Measurements from ENCODE around the gene LRRC4.

The LRRC4 gene

DNA sequence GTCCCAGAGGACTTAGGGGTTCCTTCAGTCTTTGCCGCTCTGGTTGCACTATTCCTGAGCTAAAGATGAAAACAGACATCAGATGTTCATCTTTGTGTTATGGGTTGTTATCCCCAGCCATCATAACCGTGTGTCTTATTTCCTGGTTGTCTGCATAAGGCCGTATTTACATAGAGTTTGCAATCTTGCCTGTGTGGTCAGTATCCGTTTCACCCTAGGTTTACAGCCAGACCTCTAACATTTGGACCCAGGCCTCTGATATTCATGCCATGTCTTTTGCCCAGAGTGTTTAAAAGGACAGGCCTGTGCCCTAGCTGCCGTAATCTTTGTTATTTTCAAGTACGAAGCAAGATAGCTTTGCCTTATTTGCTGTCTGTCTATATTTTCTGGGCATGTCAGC lies 26.6 kb downstream of the LRRC4 start:
- no peak for FAIRE-seq

DNA sequence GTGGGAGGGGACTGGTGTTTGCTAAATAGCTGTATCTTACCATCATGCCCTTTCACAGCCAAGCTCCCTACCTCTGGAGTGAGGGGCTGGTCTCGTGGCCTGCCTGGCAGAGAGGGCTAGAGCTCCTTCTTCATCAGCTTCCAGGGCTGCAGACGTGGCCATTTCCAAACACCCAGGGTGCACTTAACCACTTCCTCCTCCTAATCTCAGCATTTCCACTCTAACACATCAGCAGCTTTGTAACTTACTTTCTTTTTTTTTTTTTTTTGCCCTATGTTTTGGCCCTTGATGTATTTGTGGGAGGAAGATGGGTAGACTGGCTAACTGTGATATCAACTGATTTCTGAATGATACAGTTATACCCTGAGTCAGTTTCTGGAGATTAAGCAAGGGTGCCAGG lies 27.4 kb downstream of the LRRC4 start:
- FAIRE-seq = no peak

GRCh38 chr7:128003167-128003566 lies 28.1 kb downstream of the LRRC4 start:
- FAIRE-seq = no peak

- FAIRE-seq = no peak
These were observed 30.4 kb downstream of the LRRC4 start for GRCh38 chr7:128000854-128001265.

GRCh38 chr7:128000048-128000447 lies 31.2 kb downstream of the LRRC4 start:
- FAIRE-seq = no peak

- no peak for FAIRE-seq
These were observed 32.6 kb downstream of the LRRC4 start for GRCh38 chr7:127998671-127999070.

DNA sequence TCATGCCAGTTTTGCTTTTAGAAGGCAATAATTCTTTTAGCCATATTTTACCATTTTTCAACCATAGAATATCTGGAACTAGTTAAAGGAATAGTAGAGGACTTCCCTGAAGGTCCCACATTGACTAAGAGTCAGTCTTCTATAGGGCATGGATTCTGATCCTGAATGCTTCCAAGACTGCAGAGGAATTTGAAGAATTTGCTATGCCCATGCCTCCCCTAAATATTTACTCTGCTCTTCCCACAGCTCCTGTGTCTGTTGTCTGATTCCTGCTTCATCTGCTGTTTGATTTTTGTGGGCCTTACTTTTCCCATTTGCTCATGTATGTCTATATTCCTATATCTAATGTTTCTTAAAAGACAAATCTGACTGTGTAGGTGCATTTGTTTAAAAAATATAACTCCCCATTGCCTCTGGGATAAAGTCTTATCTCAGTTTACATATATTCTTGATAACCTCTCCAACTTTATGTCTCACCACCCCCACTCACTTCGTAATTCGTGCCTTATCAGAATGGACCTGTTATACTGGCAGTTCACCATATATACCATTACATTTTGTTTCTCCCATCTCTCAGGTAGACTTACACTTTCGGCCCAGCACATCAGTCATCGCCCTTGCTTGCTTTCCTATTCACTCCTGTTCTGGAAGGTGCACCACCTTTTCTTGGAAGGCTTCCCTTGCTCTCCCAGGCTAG lies 33.9 kb downstream of the LRRC4 start:
- FAIRE-seq = no peak

- no peak for FAIRE-seq
These were observed 34.8 kb downstream of the LRRC4 start for GRCh38 chr7:127996253-127997071.

DNA sequence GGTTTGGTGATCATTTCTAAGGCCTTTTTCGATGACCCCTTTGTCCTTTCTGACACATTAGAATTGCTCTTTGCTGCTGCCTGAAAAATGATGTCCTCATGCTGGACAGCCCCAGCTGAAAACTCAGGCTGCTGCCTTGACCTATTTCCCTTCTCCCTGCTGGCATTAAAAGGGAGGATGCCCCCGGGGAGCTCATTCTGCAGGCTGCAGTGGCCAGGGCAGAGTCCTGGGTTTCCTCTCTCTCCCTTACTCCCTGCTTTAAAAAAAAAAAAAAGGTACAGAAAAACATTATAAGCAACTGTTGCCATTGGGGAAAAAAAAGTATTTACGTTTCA lies 35.4 kb downstream of the LRRC4 start:
- FAIRE-seq = no peak

DNA sequence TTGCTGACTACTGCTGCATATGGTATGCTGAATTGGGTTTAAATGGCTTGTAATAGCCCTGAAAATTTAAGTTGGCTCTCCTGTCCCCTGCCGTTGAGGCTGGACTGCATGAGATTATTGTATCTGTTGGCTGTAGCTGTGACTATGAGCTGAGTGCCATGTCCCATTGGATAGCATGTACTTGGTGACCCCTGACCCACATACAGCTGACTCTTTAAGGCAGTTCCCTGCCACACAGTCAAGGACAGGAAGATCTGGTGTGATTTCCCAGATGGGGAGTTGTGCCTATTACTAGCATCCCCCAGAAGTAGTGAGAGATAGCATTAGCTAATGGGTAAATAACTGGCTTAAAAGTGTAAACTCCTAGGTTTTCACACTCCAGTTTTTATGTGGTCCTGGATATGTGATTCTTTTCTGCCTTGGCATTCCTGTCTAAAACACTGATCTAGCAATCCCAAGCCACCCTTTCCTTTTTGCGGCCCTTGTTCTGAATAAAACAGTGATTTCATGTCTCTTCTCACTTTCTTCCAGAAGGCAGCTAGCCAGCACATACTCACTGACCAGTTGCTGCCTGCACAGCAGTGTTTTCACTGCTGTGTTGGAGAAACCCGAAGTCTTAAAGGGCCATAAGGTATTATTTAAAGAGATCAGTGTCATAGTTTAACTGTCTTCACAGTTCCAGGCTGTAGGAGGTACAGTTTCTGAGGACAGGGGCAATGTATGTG lies 35.9 kb downstream of the LRRC4 start:
- no peak for FAIRE-seq

GRCh38 chr7:127993987-127994386 lies 37.2 kb downstream of the LRRC4 start:
- no peak for FAIRE-seq

DNA sequence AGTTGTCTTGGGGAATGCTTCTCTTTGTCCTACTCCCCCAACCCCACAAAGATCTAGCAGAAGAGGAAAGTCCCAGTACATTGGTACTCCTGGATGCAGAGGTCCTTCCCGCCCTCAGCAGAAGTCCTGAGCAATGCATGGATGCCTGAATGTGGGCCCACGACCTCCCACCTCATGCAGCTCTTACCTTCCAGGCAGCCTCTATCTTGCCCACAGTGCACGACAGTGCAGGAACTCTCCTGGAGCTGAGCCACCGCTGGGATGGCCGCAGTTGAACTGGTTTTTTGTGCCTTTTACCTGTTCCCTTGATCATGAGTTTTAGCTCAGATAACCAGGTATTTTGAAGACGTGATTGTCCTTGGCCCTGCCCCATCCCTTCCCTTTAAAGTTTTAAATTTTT lies 37.9 kb downstream of the LRRC4 start:
- FAIRE-seq = no peak

DNA sequence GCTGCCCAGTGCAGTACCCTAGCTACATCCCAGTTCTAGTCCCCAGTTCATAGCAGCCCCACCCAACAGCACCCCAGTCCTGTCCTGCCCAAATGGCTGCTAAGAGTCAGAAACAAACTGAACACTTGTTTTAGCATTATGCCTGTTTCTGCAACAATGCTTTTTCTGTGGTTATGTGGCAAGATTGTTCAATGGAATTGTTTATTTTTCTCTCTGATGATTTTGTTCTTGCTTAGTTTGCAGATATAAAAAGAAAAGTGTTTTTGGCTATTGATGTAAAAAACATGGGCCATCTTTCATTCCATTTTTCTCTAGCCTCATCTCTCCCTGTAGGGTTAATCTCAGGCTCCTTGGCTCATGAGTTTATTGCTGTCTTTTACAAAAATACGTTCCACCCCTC lies 42.5 kb downstream of the LRRC4 start:
- FAIRE-seq = no peak

- FAIRE-seq = no peak
These were observed 44.4 kb downstream of the LRRC4 start for GRCh38 chr7:127986581-127987521.

GRCh38 chr7:127983804-127984332 lies 47.4 kb downstream of the LRRC4 start:
- no peak for FAIRE-seq

- no peak for FAIRE-seq
These were observed 49.3 kb downstream of the LRRC4 start for GRCh38 chr7:127981965-127982364.

GRCh38 chr7:127980901-127981300 lies 50.3 kb downstream of the LRRC4 start:
- FAIRE-seq = no peak

- no peak for FAIRE-seq
These were observed 51.5 kb downstream of the LRRC4 start for GRCh38 chr7:127979728-127980126.

DNA sequence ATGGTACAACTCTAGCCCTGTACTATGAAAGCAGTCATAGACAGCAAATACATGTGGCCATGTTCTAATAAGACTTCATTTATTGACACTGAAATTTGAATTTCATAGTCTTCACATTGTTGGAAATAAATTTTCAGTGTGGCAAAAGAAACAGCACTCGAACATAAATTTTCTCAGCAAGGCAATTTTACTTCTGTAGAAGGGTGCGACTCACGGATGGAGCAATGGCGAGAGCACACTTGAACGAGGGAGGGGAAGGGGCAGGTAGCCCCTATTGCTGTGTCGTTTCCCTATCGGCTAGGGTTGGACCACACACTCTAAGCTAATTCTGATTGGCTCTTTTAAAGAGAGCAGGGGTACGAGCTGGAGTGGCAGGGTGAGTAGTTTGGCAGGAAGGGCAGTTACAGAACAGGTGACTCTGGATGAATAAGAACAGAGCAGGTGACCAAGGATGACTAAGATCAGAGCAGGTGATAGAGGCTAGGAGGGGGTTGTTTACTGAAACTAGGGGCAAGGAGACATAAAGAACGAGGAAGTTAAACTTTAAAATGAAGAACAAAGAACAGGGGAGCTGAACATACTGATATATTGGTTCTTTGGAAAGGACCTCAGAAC lies 52.0 kb downstream of the LRRC4 start:
- no peak for FAIRE-seq

DNA sequence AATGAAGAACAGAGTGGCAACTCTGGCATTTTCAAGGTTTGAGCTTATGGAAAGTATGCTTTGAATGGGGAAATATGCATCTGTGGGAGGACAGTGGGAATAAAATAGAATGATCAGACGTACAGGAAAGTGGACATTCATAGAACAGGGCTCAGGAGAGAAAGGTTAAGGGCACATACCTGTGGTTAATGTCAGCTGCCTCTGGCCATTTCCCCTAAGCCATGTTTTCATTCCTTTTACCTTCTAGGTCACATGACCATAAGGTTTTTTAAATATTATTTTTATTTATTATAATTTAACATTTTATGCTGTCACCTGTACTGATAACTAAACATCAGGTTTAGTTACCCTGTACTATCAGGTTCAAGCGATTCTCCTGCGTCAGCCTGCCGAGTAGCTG lies 52.8 kb downstream of the LRRC4 start:
- FAIRE-seq = no peak

Measured in islet of Langerhans (tissue), 1 donor.